Measurements from ENCODE around the gene SPACA7.
"Not testable (repeated sequence)": the region's sequence is repeated elsewhere in the genome, so short reads cannot be mapped to it uniquely, and the experiment has no call there.

GRCh38 chr13:112433517-112433916, 57.4 kb downstream of the SPACA7 start:
- TF ChIP-seq CTCF (IDR thresholded peaks at IDR 0.05; ENCODE audit: insufficient read depth, low read length); POLR2AphosphoS5 (IDR thresholded peaks at IDR 0.05; ENCODE audit: low read depth): not testable (repeated sequence)

All from HL-60 (cell line).